ENCODE results near the gene TTLL9.

The TTLL9 gene

GRCh38 chr20:31903627-31904386, 33.4 kb downstream of the TTLL9 start:
- H3K4me3 ChIP-seq (ENCODE audit: low read depth, low read length) = no peak overlapping the region
- no peak for TF ChIP-seq CTCF (conservative IDR thresholded peaks at IDR 0.05; ENCODE audit: low read depth, low read length)
- DNase-seq (ENCODE audit: low read depth) = no peak

GRCh38 chr20:31906001-31906400, 35.6 kb downstream of the TTLL9 start:
- DNase-seq (ENCODE audit: low read depth) = no peak
- TF ChIP-seq CTCF (conservative IDR thresholded peaks at IDR 0.05; ENCODE audit: low read depth, low read length) = no peak
- no peak overlapping the region for H3K4me3 ChIP-seq (ENCODE audit: low read depth, low read length)

- no peak for TF ChIP-seq CTCF (conservative IDR thresholded peaks at IDR 0.05; ENCODE audit: low read depth, low read length)
- H3K4me3 ChIP-seq (ENCODE audit: low read depth, low read length) = no peak overlapping the region
- no peak for DNase-seq (ENCODE audit: low read depth)
Measured at GRCh38 chr20:31907046-31907445, 36.6 kb downstream of the TTLL9 start.

GRCh38 chr20:31908016-31908415, 37.6 kb downstream of the TTLL9 start:
- no peak overlapping the region for H3K4me3 ChIP-seq (ENCODE audit: low read depth, low read length)
- DNase-seq (ENCODE audit: low read depth) = no peak
- TF ChIP-seq CTCF (conservative IDR thresholded peaks at IDR 0.05; ENCODE audit: low read depth, low read length) = no peak

GRCh38 chr20:31908424-31908823, 38.0 kb downstream of the TTLL9 start:
- no peak for DNase-seq (ENCODE audit: low read depth)
- no peak overlapping the region for H3K4me3 ChIP-seq (ENCODE audit: low read depth, low read length)
- no peak for TF ChIP-seq CTCF (conservative IDR thresholded peaks at IDR 0.05; ENCODE audit: low read depth, low read length)

GRCh38 chr20:31909253-31910070, 39.0 kb downstream of the TTLL9 start:
- TF ChIP-seq CTCF (conservative IDR thresholded peaks at IDR 0.05; ENCODE audit: low read depth, low read length) = no peak
- no peak overlapping the region for H3K4me3 ChIP-seq (ENCODE audit: low read depth, low read length)
- DNase-seq (ENCODE audit: low read depth) = no peak

All from choroid plexus epithelial cell (primary cell).